Naive B cell (primary cell): ENCODE data around the gene EPHB3. TPM values are rescaled to one million over a fixed set of nuclear protein-coding genes. Genes with fewer than 3 reads are reported as not detected.
A peak's percentile ranks its signal among the peaks of the same experiment; 100 is the strongest.

Experiments
- ATAC-seq, 2 donors: fragments of 150-1000 bp; cut with Tn5 transposase; 2 replicates each; pipeline ENCODE4 v1.10.0; 2021; ENCODE audit warnings: low read depth in 2 of 2, mild to moderate bottlenecking in 2 of 2, moderate library complexity in 2 of 2
- DNase-seq: peaks from one replicate; pipeline ENCODE4 v3.0.0; 2022
- H3K27ac Mint-ChIP-seq, 6 donors: one replicate each; pipeline ENCODE4 v1.8.0; 2020 to 2022; ENCODE audit warnings: mild to moderate bottlenecking in 6 of 6, mixed read lengths in 6 of 6, moderate library complexity in 5 of 6, inconsistent platforms in 2 of 6
- H3K27me3 Mint-ChIP-seq, 3 donors: one replicate each; pipeline ENCODE4 v1.8.0; 2021 to 2022; ENCODE audit warnings: mixed read lengths in 3 of 3, mild to moderate bottlenecking in 1 of 3
- H3K36me3 Mint-ChIP-seq, 2 donors: one replicate each; pipeline ENCODE4 v1.8.0; 2020 to 2022; ENCODE audit warnings: mixed read lengths in 2 of 2, inconsistent platforms in 1 of 2, mild to moderate bottlenecking in 1 of 2
- H3K4me1 Mint-ChIP-seq, 3 donors: one replicate each; pipeline ENCODE4 v1.8.0; 2020 to 2022; ENCODE audit warnings: mixed read lengths in 3 of 3, inconsistent platforms in 1 of 3, mild to moderate bottlenecking in 1 of 3, moderate library complexity in 1 of 3
- H3K4me3 Mint-ChIP-seq, 8 donors: one replicate each; pipeline ENCODE4 v1.8.0; 2020 to 2022; ENCODE audit warnings: mild to moderate bottlenecking in 8 of 8, mixed read lengths in 8 of 8, moderate library complexity in 8 of 8, inconsistent platforms in 2 of 8
- H3K9me3 Mint-ChIP-seq, 7 donors: one replicate each; pipeline ENCODE4 v1.8.0; 2020 to 2022; ENCODE audit warnings: mixed read lengths in 7 of 7, mild to moderate bottlenecking in 5 of 7, inconsistent platforms in 2 of 7, moderate library complexity in 1 of 7
- polyA plus RNA-seq, 6 donors: library from polyadenylated mRNA; unstranded; fragments of 300-500 nt; fragmentation: Illumina TruSeq; gene quantifications; one replicate each; pipeline ENCODE4 v1.2.3, GENCODE V29; 2021; ENCODE audit warnings: low read depth in 6 of 6

The EPHB3 gene
- polyA plus RNA-seq = not detected

DNA sequence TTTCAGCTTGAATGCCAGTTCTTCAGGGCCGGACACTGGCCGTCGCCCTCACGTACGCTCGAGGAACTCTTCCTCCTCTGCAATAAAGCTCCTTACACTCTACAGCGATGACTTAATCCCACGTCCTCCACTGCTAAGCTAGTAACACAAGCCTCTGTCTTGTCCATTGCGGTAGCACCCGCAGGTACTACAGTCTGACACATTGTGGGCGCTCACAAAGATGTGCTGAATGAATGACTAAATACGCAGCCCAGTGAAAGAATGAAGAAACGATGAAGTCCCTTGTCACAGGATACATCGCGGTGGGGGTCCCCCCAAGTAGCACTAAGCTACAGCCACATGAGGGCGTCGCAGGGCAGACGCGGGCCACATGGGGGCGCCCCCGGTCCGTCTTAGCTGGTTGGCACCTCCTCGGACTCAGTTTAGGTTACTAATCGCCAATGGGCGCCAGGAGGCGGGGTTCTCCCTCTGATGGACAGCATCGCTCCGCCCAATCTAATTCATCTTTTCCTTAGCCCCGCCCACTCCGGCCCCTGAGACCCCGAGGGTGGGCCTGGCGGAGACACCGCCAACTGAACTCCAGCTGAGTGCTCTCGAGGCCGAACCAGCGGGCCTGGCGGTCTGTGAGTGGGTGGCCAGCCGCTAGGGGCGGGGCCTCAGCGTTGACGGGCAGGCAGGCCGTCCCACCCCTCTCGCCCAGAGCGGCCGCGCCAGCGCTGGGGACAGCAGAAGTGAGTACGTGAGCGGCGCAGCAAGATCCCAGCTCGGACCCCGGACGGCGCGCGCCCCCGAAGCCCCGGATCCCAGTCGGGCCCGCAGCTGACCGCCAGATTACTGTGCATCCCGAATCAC, at the start of gene EPHB3:
Gene EPHB3, plus strand, starts transcription at position 725 of the 852 bp plus-strand sequence. CDS start 451 bp downstream, outside the sequence.
- Mint-ChIP-seq H3K27me3 (peaks cover 19 to 47% (median 46%) of the 10 kb centered on the region in 3 donors), H3K36me3 (peaks cover 0 to 4% of the 10 kb centered on the region in 2 donors), H3K4me3 (peak within 1 kb of the TSS; percentile 73 to 92 (median 89)), H3K4me1 (peaks cover 13 to 18% (median 16%) of the 10 kb centered on the region in 3 donors), H3K27ac (peak within 1 kb of the TSS in 4 of 6 donors; percentile 37 to 95 (median 74)), H3K9me3 (no peaks in the 10 kb centered on the region)
- peak; percentile 93 for DNase-seq
- ATAC-seq = peak; percentile 82 to 85

DNA sequence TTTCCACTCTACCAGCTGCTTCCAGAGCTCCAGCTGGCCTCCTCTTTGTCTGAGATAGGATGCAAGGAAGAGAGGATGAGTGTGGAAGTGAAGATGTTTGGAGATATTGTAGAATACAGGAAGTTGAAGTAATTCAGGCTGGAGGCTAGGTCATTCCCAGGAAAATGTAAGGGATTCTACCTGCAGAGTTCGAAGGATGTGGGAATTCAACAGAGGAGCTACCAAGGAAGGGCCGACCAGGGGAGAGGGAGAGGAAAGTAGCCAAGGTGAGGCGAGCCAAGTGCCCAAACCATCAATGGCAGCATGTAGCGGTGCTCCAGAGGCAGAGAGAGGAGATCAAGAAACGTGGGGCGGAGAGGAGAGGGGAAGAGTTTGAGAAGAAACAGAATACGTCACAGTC, 49.0 kb upstream of the EPHB3 start:
- Mint-ChIP-seq H3K27ac (peak overlapping the region in 1 of 6 donors; percentile 70), H3K9me3 (peaks cover 0 to 5% (median 2%) of the 10 kb centered on the region in 7 donors), H3K27me3 (peaks cover 43 to 63% (median 46%) of the 10 kb centered on the region in 3 donors), H3K4me3 (peak overlapping the region in 3 of 8 donors; percentile 5 to 17 (median 5)), H3K36me3 (no peaks in the 10 kb centered on the region), H3K4me1 (peaks cover 6 to 13% (median 6%) of the 10 kb centered on the region in 3 donors)
- no peak for DNase-seq
- no peak for ATAC-seq

DNA sequence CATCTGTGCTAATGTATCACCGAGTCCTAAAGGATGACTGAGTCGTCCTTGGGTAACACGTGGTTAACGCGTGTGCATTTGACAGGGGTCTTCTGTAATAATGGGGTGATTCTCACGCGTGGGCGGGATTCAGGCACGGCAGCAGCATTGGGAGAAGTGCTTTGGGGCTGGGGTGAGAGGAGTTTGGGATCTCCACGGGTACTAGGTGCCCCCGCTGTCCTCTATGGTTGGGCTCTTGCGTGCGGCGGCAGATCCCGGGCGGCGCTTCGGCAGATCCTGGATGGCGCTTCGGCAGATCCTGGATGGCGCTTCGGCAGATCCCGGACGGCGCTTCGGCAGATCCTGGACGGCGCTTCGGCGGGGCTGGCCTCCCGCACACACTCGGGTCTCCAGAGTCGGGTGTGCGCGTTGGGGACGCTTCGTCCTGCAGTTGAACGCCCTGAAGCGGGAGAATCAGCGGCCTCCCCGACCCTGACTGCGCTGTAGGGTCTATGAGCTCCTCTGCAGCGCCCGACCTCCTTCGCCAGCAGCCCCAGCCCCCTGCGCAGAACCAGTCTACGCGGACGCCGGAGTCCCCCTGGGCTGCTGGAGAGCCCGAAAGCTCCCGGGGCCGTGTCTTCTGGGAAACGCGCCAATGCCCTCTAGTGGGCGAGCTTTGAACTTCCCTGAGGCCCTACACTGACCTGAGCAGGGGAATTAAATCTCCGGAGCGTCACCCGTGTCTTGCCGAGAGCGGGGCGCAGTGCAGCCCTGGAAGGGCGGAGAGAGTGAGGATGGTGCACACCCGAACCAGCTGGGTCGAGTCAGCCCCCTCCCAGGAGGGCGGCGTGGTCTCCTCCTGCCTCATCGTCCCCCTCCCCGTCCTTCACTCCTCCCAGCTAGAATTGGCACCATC, 48.1 kb upstream of the EPHB3 start:
- Mint-ChIP-seq H3K27me3 (peaks cover 47 to 57% (median 55%) of the 10 kb centered on the region in 3 donors), H3K4me1 (peaks cover 6 to 13% (median 6%) of the 10 kb centered on the region in 3 donors), H3K9me3 (peaks cover 0 to 5% (median 2%) of the 10 kb centered on the region in 7 donors)

GRCh38 chr3:184514171-184514490, 47.5 kb upstream of the EPHB3 start:
- H3K27ac Mint-ChIP-seq = peak overlapping the region in 3 of 6 donors; percentile 10 to 49 (median 27)
- ATAC-seq = no peak
- H3K4me1 Mint-ChIP-seq = peaks cover 6 to 13% (median 6%) of the 10 kb centered on the region in 3 donors
- H3K27me3 Mint-ChIP-seq = peaks cover 53 to 61% (median 61%) of the 10 kb centered on the region in 3 donors
- peaks cover 0 to 5% (median 2%) of the 10 kb centered on the region in 7 donors for H3K9me3 Mint-ChIP-seq
- H3K4me3 Mint-ChIP-seq = peak overlapping the region in 5 of 8 donors; percentile 24 to 78 (median 54)
- no peak for DNase-seq
- no peaks in the 10 kb centered on the region for H3K36me3 Mint-ChIP-seq

More for the DNA sequence above, 48.1 kb upstream of the EPHB3 start:
- peak overlapping the region in 7 of 8 donors; percentile 54 to 88 (median 77) for H3K4me3 Mint-ChIP-seq
- ATAC-seq (peak; percentile 98 to 99), DNase-seq (peak; percentile 80)
- H3K27ac Mint-ChIP-seq = peak overlapping the region in 3 of 6 donors; percentile 49 to 62 (median 53)
- H3K36me3 Mint-ChIP-seq = no peaks in the 10 kb centered on the region

GRCh38 chr3:184523825-184524615, 37.6 kb upstream of the EPHB3 start:
- Mint-ChIP-seq H3K27ac (no peak overlapping the region), H3K4me3 (peak overlapping the region in 4 of 8 donors; percentile 22 to 75 (median 50)), H3K4me1 (peaks cover 4 to 14% (median 5%) of the 10 kb centered on the region in 3 donors), H3K9me3 (no peaks in the 10 kb centered on the region), H3K36me3 (no peaks in the 10 kb centered on the region), H3K27me3 (peaks cover 33 to 65% (median 60%) of the 10 kb centered on the region in 3 donors)
- DNase-seq (no peak), ATAC-seq (peak in 1 of 2 donors; percentile 17)

DNA sequence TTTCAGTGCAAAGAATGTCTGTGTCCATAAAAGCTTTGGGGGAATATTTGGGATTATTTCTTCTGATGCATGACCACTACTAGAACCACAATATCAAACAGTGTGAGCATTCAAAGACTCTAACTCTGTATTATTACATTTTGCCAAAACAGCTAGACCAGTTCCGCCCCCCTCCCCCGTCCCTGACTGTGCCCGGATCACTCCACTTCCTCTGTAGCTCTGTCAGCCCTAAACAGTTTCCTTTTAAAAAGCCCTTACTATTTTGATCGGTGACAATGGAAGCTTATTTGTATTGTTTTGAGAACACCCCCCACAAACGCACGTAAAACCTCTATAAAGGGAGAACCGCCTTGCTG, 36.6 kb upstream of the EPHB3 start:
- ATAC-seq (peak; percentile 77 to 80), DNase-seq (no peak)
- Mint-ChIP-seq H3K9me3 (no peaks in the 10 kb centered on the region), H3K36me3 (no peaks in the 10 kb centered on the region), H3K4me1 (peaks cover 4 to 14% (median 5%) of the 10 kb centered on the region in 3 donors), H3K27ac (peak overlapping the region in 1 of 6 donors; percentile 28), H3K27me3 (peaks cover 30 to 65% (median 53%) of the 10 kb centered on the region in 3 donors), H3K4me3 (peak overlapping the region; percentile 75 to 97 (median 90))

GRCh38 chr3:184525337-184526087, 36.1 kb upstream of the EPHB3 start:
- ATAC-seq (peak; percentile 62 to 64), DNase-seq (no peak)
- peak overlapping the region in 1 of 6 donors; percentile 66 for H3K27ac Mint-ChIP-seq
- H3K9me3 Mint-ChIP-seq = no peaks in the 10 kb centered on the region
- peaks cover 4 to 14% (median 5%) of the 10 kb centered on the region in 3 donors for H3K4me1 Mint-ChIP-seq
- peak overlapping the region; percentile 75 to 97 (median 90) for H3K4me3 Mint-ChIP-seq
- peaks cover 33 to 70% (median 56%) of the 10 kb centered on the region in 3 donors for H3K27me3 Mint-ChIP-seq
- no peaks in the 10 kb centered on the region for H3K36me3 Mint-ChIP-seq

DNA sequence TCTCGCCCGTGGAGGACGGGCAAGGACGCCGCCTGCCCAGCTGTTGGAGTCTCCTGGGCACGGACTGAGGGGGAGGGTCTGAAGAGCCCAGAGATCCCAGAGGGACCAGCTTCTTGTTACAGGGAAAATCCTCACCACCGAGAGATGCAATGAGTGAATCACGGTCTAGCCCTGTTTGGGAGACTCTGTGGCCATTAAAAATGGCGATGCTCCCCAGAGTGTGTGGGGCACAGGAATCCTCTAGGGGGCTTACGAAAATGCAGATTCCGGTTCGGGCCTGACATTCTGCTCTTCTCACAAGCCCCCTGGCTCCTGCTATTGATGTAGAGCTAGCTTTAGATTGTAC, 35.5 kb upstream of the EPHB3 start:
- Mint-ChIP-seq H3K27me3 (peaks cover 37 to 76% (median 62%) of the 10 kb centered on the region in 3 donors), H3K4me1 (peaks cover 4 to 14% (median 5%) of the 10 kb centered on the region in 3 donors), H3K27ac (peak overlapping the region in 1 of 6 donors; percentile 69), H3K9me3 (no peaks in the 10 kb centered on the region), H3K4me3 (peak overlapping the region; percentile 60 to 93 (median 76)), H3K36me3 (no peaks in the 10 kb centered on the region)
- ATAC-seq (no peak), DNase-seq (no peak)

DNA sequence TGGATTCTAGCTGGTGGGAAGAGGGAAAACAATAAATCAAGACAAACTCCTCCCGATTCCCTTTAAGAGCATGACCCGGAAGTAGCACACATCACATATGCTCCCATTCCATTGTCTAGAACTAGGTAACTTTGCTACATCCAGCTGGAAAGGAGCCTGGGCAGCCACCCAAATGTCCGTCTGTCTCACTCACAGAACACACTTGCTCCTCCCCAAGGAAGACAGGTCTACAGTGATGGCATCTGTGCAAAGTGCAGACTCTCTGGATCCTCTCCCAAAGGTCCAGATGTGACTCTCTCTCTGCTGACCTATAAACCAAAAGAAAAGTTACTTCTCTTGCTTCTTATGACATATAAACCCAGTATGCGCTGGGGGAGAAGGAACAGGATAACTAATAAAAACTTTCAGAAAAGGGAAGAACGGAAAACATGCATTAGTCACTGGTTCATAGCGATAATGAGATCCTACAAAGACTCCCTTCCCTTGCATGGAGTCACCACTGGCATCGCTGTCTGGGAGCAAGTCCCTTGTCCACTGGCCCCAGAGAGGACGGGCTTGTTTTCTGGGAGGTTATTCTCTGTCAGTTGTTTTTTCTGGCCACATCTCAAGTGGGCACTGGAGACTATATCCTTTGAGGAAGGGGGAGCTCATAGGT, 29.8 kb upstream of the EPHB3 start:
- no peaks in the 10 kb centered on the region for H3K9me3 Mint-ChIP-seq
- ATAC-seq = no peak

DNA sequence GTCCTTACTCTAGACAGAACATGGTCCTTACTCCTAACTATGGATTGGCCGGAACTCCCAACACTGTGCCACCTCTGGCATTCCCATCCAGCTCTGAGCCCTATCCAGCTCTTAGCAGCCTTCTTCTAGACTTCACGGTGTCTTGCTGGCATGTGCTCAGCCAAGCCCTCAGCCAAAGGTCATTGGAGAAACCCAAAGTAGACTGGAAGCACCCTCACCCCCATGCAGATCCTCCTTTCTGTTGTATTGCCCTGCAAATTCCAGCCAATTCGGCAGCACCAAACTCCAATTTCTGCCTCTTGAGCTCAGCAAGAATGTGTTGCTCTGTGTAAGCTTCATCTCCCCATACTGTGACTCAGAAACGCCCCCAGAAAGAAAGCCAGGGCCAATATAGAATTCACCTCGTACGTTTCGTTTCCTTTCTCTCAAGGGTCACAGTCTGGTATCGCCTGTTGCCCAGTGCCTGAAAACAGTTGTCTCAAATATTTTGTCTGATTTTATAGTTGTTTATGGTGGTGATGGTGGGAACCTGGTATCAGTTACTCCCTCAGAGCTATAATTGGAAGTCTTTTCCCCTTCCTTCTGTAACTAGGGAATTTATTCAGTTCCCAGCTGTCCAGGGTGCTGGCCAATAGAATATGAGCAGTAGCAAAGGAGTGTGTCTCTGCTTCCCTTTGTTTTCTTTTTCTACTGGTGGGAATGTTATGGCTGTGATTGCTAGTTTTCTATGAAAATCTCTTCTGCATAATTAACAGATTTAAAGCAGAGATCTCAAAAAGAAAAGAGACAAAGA, 28.4 kb upstream of the EPHB3 start:
- no peaks in the 10 kb centered on the region for H3K4me1 Mint-ChIP-seq
- no peaks in the 10 kb centered on the region for H3K9me3 Mint-ChIP-seq
- peaks cover 15 to 60% (median 39%) of the 10 kb centered on the region in 3 donors for H3K27me3 Mint-ChIP-seq
- H3K4me3 Mint-ChIP-seq = no peak overlapping the region
- peak overlapping the region in 1 of 6 donors; percentile 3 for H3K27ac Mint-ChIP-seq
- no peak for DNase-seq
- no peak for ATAC-seq
- H3K36me3 Mint-ChIP-seq = no peaks in the 10 kb centered on the region

More for the DNA sequence above, 29.8 kb upstream of the EPHB3 start:
- no peak overlapping the region for H3K27ac Mint-ChIP-seq
- no peaks in the 10 kb centered on the region for H3K4me1 Mint-ChIP-seq
- no peaks in the 10 kb centered on the region for H3K36me3 Mint-ChIP-seq
- DNase-seq = no peak
- no peak overlapping the region for H3K4me3 Mint-ChIP-seq
- H3K27me3 Mint-ChIP-seq = peaks cover 14 to 70% (median 44%) of the 10 kb centered on the region in 3 donors
